ENCODE results near the gene PLEKHB2. TPM values are rescaled to one million over a fixed set of nuclear protein-coding genes. Genes with fewer than 3 reads are reported as not detected.

Gene PLEKHB2
- total and polyA plus RNA-seq, 9 of the 15 experiments (the other 6 are each of a cell fraction or from before 2014, with no cell fraction given) = 41.3 to 71.5 (median 50.2) TPM

DNA sequence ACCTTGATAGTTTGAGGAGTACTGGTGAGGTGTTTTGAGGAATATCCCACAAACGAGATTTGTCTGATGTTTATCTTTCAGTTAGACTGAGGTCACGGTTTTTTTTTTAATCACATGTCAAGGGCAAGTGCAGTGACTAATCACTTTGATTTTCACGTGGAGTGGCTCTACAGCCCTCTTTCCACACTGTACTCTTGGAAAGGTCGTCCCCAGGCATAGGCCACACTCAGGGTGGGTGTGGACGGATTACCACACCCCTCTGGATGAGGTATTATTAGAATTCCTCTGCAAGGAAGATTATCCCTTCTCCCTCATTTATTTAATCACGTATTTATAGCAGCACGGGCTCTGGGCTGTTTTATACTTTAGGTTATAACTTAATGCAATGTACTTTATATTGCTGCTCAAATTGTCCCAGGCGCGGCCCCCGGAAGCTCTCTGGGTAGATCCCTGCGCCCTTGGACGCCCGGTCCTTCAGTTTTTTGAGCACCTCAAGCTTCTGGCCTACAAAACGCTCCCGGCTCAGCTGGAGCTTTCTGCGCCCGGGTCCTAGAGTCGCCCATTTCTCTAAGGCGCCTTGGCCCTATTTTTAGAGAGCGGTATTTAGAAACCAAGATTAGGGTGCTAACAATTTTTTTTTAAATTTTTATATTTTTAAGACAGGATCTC is 515 bp upstream of the PLEKHB2 start (continued):
- TF ChIP-seq SAP30 (IDR thresholded peaks at IDR 0.05; ENCODE audit: borderline replicate concordance, insufficient read depth, low read depth, low read length, poor library complexity, severe bottlenecking) (peak; percentile 41), HNRNPLL (IDR thresholded peaks at IDR 0.05; ENCODE audit: low read depth, low read length, poor library complexity, severe bottlenecking) (peak; percentile 77), COPS2 (conservative IDR thresholded peaks at IDR 0.05) (no peak), SP2 (IDR thresholded peaks at IDR 0.05; ENCODE audit: extremely low read depth, low read depth, low read length, poor library complexity, severe bottlenecking) (no peak), CHD2 (IDR thresholded peaks at IDR 0.05; ENCODE audit: low read depth, low read length) (no peak), SREBF1 (IDR thresholded peaks at IDR 0.05; ENCODE audit: borderline replicate concordance, low read depth, low read length) (no peak), MCM2 (IDR thresholded peaks at IDR 0.05; ENCODE audit: low read depth) (no peak), ELF4 (CRISPR knock-in tag; IDR thresholded peaks at IDR 0.05) (no peak), HCFC1 (IDR thresholded peaks at IDR 0.05; ENCODE audit: low read depth, low read length) (no peak)
- TF ChIP-seq, protein P1, sequence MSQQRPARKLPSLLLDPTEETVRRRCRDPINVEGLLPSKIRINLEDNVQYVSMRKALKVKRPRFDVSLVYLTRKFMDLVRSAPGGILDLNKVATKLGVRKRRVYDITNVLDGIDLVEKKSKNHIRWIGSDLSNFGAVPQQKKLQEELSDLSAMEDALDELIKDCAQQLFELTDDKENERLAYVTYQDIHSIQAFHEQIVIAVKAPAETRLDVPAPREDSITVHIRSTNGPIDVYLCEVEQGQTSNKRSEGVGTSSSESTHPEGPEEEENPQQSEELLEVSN (IDR thresholded peaks at IDR 0.05; ENCODE audit: borderline replicate concordance in 1 of 2, extremely low read depth in 1 of 2, insufficient read depth in 1 of 2, insufficient read length in 1 of 2, low read depth in 1 of 2, low read length in 1 of 2, poor library complexity in 1 of 2, severe bottlenecking in 1 of 2) = no peak
- TF ChIP-seq, protein P2, sequence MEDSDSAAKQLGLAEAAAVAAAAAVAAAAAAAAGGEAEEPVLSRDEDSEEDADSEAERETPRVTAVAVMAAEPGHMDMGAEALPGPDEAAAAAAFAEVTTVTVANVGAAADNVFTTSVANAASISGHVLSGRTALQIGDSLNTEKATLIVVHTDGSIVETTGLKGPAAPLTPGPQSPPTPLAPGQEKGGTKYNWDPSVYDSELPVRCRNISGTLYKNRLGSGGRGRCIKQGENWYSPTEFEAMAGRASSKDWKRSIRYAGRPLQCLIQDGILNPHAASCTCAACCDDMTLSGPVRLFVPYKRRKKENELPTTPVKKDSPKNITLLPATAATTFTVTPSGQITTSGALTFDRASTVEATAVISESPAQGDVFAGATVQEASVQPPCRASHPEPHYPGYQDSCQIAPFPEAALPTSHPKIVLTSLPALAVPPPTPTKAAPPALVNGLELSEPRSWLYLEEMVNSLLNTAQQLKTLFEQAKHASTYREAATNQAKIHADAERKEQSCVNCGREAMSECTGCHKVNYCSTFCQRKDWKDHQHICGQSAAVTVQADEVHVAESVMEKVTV (CRISPR knock-in tag; IDR thresholded peaks at IDR 0.05) = no peak
- TF ChIP-seq, protein P3, sequence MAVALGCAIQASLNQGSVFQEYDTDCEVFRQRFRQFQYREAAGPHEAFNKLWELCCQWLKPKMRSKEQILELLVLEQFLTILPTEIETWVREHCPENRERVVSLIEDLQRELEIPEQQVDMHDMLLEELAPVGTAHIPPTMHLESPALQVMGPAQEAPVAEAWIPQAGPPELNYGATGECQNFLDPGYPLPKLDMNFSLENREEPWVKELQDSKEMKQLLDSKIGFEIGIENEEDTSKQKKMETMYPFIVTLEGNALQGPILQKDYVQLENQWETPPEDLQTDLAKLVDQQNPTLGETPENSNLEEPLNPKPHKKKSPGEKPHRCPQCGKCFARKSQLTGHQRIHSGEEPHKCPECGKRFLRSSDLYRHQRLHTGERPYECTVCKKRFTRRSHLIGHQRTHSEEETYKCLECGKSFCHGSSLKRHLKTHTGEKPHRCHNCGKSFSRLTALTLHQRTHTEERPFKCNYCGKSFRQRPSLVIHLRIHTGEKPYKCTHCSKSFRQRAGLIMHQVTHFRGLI (CRISPR knock-in tag; IDR thresholded peaks at IDR 0.05) = no peak
- TF ChIP-seq, protein P4, sequence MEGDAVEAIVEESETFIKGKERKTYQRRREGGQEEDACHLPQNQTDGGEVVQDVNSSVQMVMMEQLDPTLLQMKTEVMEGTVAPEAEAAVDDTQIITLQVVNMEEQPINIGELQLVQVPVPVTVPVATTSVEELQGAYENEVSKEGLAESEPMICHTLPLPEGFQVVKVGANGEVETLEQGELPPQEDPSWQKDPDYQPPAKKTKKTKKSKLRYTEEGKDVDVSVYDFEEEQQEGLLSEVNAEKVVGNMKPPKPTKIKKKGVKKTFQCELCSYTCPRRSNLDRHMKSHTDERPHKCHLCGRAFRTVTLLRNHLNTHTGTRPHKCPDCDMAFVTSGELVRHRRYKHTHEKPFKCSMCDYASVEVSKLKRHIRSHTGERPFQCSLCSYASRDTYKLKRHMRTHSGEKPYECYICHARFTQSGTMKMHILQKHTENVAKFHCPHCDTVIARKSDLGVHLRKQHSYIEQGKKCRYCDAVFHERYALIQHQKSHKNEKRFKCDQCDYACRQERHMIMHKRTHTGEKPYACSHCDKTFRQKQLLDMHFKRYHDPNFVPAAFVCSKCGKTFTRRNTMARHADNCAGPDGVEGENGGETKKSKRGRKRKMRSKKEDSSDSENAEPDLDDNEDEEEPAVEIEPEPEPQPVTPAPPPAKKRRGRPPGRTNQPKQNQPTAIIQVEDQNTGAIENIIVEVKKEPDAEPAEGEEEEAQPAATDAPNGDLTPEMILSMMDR (IDR thresholded peaks at IDR 0.05 in 2 of 3, conservative IDR thresholded peaks at IDR 0.05 in 1 of 3; ENCODE audit: insufficient read depth in 2 of 3, low read depth in 1 of 3, low read length in 3 of 3) = no peak
- TF ChIP-seq, protein P5, sequence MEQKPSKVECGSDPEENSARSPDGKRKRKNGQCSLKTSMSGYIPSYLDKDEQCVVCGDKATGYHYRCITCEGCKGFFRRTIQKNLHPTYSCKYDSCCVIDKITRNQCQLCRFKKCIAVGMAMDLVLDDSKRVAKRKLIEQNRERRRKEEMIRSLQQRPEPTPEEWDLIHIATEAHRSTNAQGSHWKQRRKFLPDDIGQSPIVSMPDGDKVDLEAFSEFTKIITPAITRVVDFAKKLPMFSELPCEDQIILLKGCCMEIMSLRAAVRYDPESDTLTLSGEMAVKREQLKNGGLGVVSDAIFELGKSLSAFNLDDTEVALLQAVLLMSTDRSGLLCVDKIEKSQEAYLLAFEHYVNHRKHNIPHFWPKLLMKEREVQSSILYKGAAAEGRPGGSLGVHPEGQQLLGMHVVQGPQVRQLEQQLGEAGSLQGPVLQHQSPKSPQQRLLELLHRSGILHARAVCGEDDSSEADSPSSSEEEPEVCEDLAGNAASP (IDR thresholded peaks at IDR 0.05) = no peak
- TF ChIP-seq, protein P6, sequence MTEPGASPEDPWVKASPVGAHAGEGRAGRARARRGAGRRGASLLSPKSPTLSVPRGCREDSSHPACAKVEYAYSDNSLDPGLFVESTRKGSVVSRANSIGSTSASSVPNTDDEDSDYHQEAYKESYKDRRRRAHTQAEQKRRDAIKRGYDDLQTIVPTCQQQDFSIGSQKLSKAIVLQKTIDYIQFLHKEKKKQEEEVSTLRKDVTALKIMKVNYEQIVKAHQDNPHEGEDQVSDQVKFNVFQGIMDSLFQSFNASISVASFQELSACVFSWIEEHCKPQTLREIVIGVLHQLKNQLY (CRISPR knock-in tag; conservative IDR thresholded peaks at IDR 0.05) = no peak
